Activated naive CD8-positive, alpha-beta T cell treated with anti-CD3 and anti-CD28 coated beads, Interleukin-2, amount 50 U/mL, for 24 hours (primary cell): Measurements from ENCODE around the gene NEDD4L.
A peak's percentile ranks its signal among the peaks of the same experiment; 100 is the strongest.
"Not testable (repeated sequence)": the region's sequence is repeated elsewhere in the genome, so short reads cannot be mapped to it uniquely, and the experiment has no call there.

Experiments
- ATAC-seq: fragments of 150-1000 bp; cut with Tn5 transposase; one replicate; pipeline ENCODE4 v1.10.0; 2021
- DNase-seq: peaks from one replicate; pipeline ENCODE4 v3.0.0; 2021
- H3K27ac Mint-ChIP-seq: one replicate; pipeline ENCODE4 v1.8.0; 2021; ENCODE audit warnings: mild to moderate bottlenecking, mixed read lengths
- H3K27me3 Mint-ChIP-seq: one replicate; pipeline ENCODE4 v1.8.0; 2021; ENCODE audit warnings: mixed read lengths
- H3K36me3 Mint-ChIP-seq: one replicate; pipeline ENCODE4 v1.8.0; 2021; ENCODE audit warnings: low read depth, mixed read lengths
- H3K4me1 Mint-ChIP-seq: one replicate; pipeline ENCODE4 v1.8.0; 2021; ENCODE audit warnings: mixed read lengths
- H3K4me3 Mint-ChIP-seq: one replicate; pipeline ENCODE4 v1.8.0; 2021; ENCODE audit warnings: mild to moderate bottlenecking, moderate library complexity, mixed read lengths
- H3K9me3 Mint-ChIP-seq: one replicate; pipeline ENCODE4 v1.8.0; 2021; ENCODE audit warnings: mixed read lengths

Gene NEDD4L

GRCh38 chr18:58043491-58044369, at the start of gene NEDD4L:
TSS of gene NEDD4L (plus strand) at chr18:58044226. CDS start at chr18:58044661, 435 bp downstream.
- Mint-ChIP-seq H3K9me3 (no peaks in the 10 kb centered on the region), H3K27ac (peak within 1 kb of the TSS; percentile 76), H3K4me1 (peaks cover 28% of the 10 kb centered on the region), H3K4me3 (peak within 1 kb of the TSS; percentile 91), H3K36me3 (no peaks in the 10 kb centered on the region), H3K27me3 (peaks cover 21% of the 10 kb centered on the region)
- DNase-seq (peak; percentile 85), ATAC-seq (peak; percentile 87)

GRCh38 chr18:57995331-57995730, 48.7 kb upstream of the NEDD4L start:
- H3K36me3 Mint-ChIP-seq = no peaks in the 10 kb centered on the region
- ATAC-seq (no peak), DNase-seq (no peak)
- no peaks in the 10 kb centered on the region for H3K4me1 Mint-ChIP-seq
- H3K27me3 Mint-ChIP-seq = peaks cover 14% of the 10 kb centered on the region
- H3K27ac Mint-ChIP-seq = no peak overlapping the region
- no peak overlapping the region for H3K4me3 Mint-ChIP-seq
- no peaks in the 10 kb centered on the region for H3K9me3 Mint-ChIP-seq

- H3K27ac Mint-ChIP-seq, H3K36me3 Mint-ChIP-seq, H3K9me3 Mint-ChIP-seq, ATAC-seq, H3K4me3 Mint-ChIP-seq, H3K4me1 Mint-ChIP-seq, DNase-seq: not testable (repeated sequence)
- peaks cover 13% of the 10 kb centered on the region for H3K27me3 Mint-ChIP-seq
Observed at GRCh38 chr18:57996894-57997293, 47.1 kb upstream of the NEDD4L start.

- Mint-ChIP-seq H3K27ac (no peak overlapping the region), H3K9me3 (no peaks in the 10 kb centered on the region), H3K4me3 (no peak overlapping the region), H3K36me3 (no peaks in the 10 kb centered on the region), H3K27me3 (peaks cover 22% of the 10 kb centered on the region), H3K4me1 (no peaks in the 10 kb centered on the region)
- ATAC-seq (no peak), DNase-seq (no peak)
Observed at GRCh38 chr18:57997820-57998219, 46.2 kb upstream of the NEDD4L start.

GRCh38 chr18:57998461-57998860, 45.6 kb upstream of the NEDD4L start:
- Mint-ChIP-seq H3K36me3 (no peaks in the 10 kb centered on the region), H3K4me3 (no peak overlapping the region), H3K27me3 (peaks cover 23% of the 10 kb centered on the region), H3K27ac (no peak overlapping the region), H3K9me3 (no peaks in the 10 kb centered on the region), H3K4me1 (no peaks in the 10 kb centered on the region)
- DNase-seq (no peak), ATAC-seq (no peak)

DNA sequence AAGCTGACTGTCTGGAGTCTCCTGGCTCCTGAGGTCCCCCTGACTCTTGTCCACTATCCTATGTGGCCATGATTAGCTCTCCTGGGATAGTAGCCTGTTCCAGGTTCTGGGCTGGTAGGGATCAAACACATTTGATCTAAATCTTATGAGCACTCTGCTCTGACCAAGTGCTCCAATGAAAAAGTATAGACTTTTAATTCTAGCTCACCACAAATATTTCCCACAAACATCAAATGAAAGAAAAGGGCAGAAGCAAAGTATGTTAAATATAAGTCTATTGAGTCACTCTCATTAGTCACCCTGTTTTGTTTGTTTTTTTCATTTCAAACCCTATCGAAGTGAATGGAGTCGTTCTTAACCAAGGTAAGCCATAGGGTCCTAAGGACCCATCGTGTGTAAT, 39.7 kb upstream of the NEDD4L start:
- no peaks in the 10 kb centered on the region for H3K9me3 Mint-ChIP-seq
- H3K4me3 Mint-ChIP-seq = no peak overlapping the region
- no peak overlapping the region for H3K27ac Mint-ChIP-seq
- H3K36me3 Mint-ChIP-seq = no peaks in the 10 kb centered on the region
- ATAC-seq (peak; percentile 5), DNase-seq (no peak)
- peaks cover 28% of the 10 kb centered on the region for H3K27me3 Mint-ChIP-seq
- peaks cover 6% of the 10 kb centered on the region for H3K4me1 Mint-ChIP-seq

DNA sequence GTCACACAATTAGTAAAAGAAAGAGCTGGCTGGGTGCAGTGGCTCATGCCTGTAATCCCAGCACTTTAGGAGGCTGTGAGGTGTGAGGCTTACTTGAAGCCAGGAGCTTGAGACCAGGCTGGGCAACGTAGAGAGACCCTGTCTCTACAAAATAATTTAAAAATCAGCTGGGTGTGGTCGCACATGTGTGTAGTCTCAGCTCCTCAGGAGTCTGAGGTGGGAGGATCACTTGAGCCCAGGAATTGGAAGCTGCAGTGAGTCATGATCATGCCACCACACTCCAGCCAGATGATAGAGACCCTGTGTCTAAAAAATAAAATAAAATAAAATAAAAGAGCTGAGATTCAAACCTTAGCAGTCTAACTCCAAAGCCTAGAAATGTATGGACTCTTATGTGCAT, 39.0 kb upstream of the NEDD4L start:
- H3K27ac Mint-ChIP-seq = no peak overlapping the region
- no peak for DNase-seq
- H3K4me3 Mint-ChIP-seq = no peak overlapping the region

GRCh38 chr18:58005885-58006523, 38.0 kb upstream of the NEDD4L start:
- DNase-seq (no peak), ATAC-seq (peak; percentile 89)
- no peak overlapping the region for H3K4me3 Mint-ChIP-seq
- H3K9me3 Mint-ChIP-seq = no peaks in the 10 kb centered on the region
- peaks cover 31% of the 10 kb centered on the region for H3K27me3 Mint-ChIP-seq
- H3K4me1 Mint-ChIP-seq = peaks cover 6% of the 10 kb centered on the region
- H3K36me3 Mint-ChIP-seq = no peaks in the 10 kb centered on the region
- H3K27ac Mint-ChIP-seq = no peak overlapping the region

More for the DNA sequence above, 39.0 kb upstream of the NEDD4L start:
- no peak for ATAC-seq
- peaks cover 28% of the 10 kb centered on the region for H3K27me3 Mint-ChIP-seq
- H3K4me1 Mint-ChIP-seq = peaks cover 6% of the 10 kb centered on the region
- no peaks in the 10 kb centered on the region for H3K36me3 Mint-ChIP-seq
- no peaks in the 10 kb centered on the region for H3K9me3 Mint-ChIP-seq

DNA sequence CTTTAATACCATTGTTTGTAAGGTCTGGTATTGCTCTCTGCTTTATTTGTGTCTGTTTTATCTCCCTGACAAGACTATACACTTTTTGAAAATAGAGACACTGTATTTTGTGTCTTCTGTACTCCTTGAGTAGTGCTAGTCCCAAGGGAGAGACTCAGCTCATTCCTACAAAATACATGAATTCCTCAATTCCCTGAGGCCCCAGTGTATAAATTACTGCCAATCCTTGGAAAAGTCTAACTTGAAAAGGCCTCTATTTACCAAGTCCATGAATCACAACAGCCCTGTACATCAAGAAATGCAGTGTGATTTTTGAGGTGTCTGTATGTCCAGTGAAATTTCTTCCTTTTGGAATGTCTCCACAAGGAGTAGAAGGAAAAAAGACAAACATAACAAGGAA, 34.9 kb upstream of the NEDD4L start:
- H3K27me3 Mint-ChIP-seq = peaks cover 15% of the 10 kb centered on the region
- H3K9me3 Mint-ChIP-seq = no peaks in the 10 kb centered on the region

DNA sequence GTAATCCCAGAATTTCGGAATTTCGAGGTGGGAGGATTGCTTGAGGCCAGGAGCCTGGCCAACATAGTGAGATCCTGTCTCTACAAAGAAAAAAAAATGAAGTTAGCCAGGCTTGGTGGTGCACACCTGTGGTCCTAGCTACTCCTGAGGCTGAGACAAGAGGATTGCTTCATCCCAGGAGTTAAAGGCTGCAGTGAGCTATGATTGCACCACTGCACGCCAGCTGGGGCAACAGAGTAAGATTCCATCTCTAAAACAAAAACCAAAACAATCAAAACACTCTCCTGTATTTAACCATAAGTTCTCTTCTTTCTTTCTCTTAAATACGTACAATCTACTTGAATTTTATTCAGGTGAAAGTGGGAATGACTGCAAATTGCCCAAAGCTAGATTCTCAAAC, 33.8 kb upstream of the NEDD4L start:
- no peaks in the 10 kb centered on the region for H3K9me3 Mint-ChIP-seq
- no peaks in the 10 kb centered on the region for H3K36me3 Mint-ChIP-seq
- H3K4me1 Mint-ChIP-seq = peaks cover 8% of the 10 kb centered on the region
- peaks cover 15% of the 10 kb centered on the region for H3K27me3 Mint-ChIP-seq
- H3K27ac Mint-ChIP-seq = no peak overlapping the region
- no peak for DNase-seq
- H3K4me3 Mint-ChIP-seq = no peak overlapping the region
- ATAC-seq = no peak

More for the DNA sequence above, 34.9 kb upstream of the NEDD4L start:
- ATAC-seq = no peak
- H3K4me1 Mint-ChIP-seq = peaks cover 6% of the 10 kb centered on the region
- no peak overlapping the region for H3K4me3 Mint-ChIP-seq
- no peak for DNase-seq
- H3K27ac Mint-ChIP-seq = no peak overlapping the region
- no peaks in the 10 kb centered on the region for H3K36me3 Mint-ChIP-seq

DNA sequence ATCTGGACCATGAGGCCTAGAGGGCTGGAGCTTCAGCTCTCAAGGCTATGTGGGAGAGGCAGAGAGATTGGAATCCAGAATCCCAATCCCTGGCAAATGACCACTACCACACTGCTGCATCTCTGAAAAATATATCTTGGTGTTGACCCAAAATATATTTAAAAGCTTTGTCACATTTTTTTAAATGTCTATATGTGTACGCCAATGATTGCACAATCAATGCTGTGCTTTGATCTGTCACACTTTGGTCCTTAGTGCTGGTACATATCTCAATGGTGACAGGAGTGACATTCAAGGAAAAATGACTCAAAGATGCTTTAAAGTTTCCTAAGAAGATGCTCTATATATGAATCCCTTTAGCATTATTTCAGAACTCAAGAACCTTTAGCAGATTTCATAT, 31.7 kb upstream of the NEDD4L start:
- no peak overlapping the region for H3K4me3 Mint-ChIP-seq
- peaks cover 7% of the 10 kb centered on the region for H3K9me3 Mint-ChIP-seq
- no peak overlapping the region for H3K27ac Mint-ChIP-seq
- peaks cover 17% of the 10 kb centered on the region for H3K27me3 Mint-ChIP-seq
- H3K4me1 Mint-ChIP-seq = peaks cover 4% of the 10 kb centered on the region
- no peak for ATAC-seq
- DNase-seq = no peak
- H3K36me3 Mint-ChIP-seq = no peaks in the 10 kb centered on the region

DNA sequence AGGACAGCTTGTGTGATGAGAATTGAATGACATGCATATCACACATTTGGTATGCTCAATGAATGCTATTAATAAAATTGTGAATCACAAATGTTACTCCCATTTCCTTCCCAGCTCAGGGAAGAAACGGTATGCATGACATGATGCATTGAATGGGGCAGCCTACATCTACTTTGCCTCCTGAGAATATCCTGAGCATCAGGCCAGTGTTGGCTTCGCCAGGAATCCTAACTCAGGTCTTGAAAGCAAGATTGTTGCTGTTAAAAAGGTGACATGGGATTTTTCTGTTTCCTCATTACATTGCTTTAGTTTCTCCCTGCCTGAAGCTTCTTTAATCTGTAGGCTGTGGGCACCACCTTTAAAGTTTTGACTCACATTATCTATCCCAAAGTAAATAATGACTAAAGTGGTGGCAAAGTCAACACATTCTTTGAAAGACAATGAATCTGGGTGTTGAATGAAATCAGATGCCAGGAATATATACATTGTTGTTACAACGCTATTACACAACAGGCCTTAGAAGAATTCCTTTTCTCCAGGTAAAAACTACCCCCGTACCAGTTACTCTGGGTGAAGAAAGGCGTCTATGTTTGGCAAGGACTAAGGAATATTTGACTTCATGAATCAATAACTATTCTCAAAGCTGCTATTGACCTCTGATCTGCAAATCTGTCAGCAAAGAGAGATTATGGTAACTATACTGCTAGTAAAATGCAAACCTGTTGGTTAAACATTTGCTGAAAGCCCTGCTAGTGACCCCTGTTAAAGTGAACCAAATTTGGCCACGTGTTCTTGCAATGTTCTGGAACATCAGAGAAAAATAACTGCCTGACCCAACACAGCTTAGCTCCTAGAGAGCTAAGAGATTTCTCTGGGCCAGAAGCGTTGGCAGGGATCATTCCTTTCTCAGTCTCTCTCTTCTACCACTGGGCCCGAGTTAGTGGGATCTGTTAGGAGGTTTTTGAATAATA, 30.5 kb upstream of the NEDD4L start:
- ATAC-seq = no peak
- H3K4me3 Mint-ChIP-seq = no peak overlapping the region

GRCh38 chr18:58015065-58015780, 28.8 kb upstream of the NEDD4L start:
- H3K9me3 Mint-ChIP-seq = peaks cover 7% of the 10 kb centered on the region
- peaks cover 12% of the 10 kb centered on the region for H3K27me3 Mint-ChIP-seq
- H3K4me1 Mint-ChIP-seq = peaks cover 4% of the 10 kb centered on the region
- ATAC-seq = no peak
- H3K36me3 Mint-ChIP-seq = no peaks in the 10 kb centered on the region
- no peak overlapping the region for H3K27ac Mint-ChIP-seq
- no peak overlapping the region for H3K4me3 Mint-ChIP-seq
- no peak for DNase-seq

More for the DNA sequence above, 30.5 kb upstream of the NEDD4L start:
- Mint-ChIP-seq H3K27me3 (peaks cover 12% of the 10 kb centered on the region), H3K27ac (no peak overlapping the region), H3K9me3 (peaks cover 7% of the 10 kb centered on the region), H3K36me3 (no peaks in the 10 kb centered on the region), H3K4me1 (peaks cover 4% of the 10 kb centered on the region)
- no peak for DNase-seq

GRCh38 chr18:58017267-58017666, 26.8 kb upstream of the NEDD4L start:
- H3K9me3 Mint-ChIP-seq = peaks cover 7% of the 10 kb centered on the region
- no peaks in the 10 kb centered on the region for H3K36me3 Mint-ChIP-seq
- peaks cover 12% of the 10 kb centered on the region for H3K27me3 Mint-ChIP-seq
- no peak overlapping the region for H3K27ac Mint-ChIP-seq
- no peak overlapping the region for H3K4me3 Mint-ChIP-seq
- H3K4me1 Mint-ChIP-seq = peaks cover 4% of the 10 kb centered on the region
- ATAC-seq (no peak), DNase-seq (no peak)
